Right lobe of liver (tissue), 6 donors: ENCODE data around the gene CCT3. TPM values are rescaled to one million over a fixed set of nuclear protein-coding genes. Genes with fewer than 3 reads are reported as not detected.
A peak's percentile ranks its signal among the peaks of the same experiment; 100 is the strongest.

ENCODE experiments used
- ATAC-seq, 4 donors: fragments of 200-7000 bp; cut with Tn5 transposase; one replicate each; pipeline ENCODE4 v1.9.1; 2020; ENCODE audit warnings: mild to moderate bottlenecking in 4 of 4, moderate library complexity in 4 of 4
- DNase-seq, 3 donors: peaks; one replicate each; pipeline ENCODE4 v3.0.0-alpha.2; 2020
- H3K27ac ChIP-seq, 3 donors: fragments of 200-600 bp; one replicate each; pipeline ENCODE4 v1.8.0; 2022
- H3K27me3 ChIP-seq, 2 donors: fragments of 200-600 bp; one replicate each; pipeline ENCODE4 v1.8.0; 2022
- H3K36me3 ChIP-seq, 4 donors: fragments of 200-600 bp; sonication (generic) in 1 of 4; one replicate each; pipeline versions ENCODE4 v1.5.1 to v1.8.0; 2017 to 2022; ENCODE audit warnings: control low read depth in 1 of 4
- H3K4me1 ChIP-seq, 4 donors: fragments of 200-600 bp; sonication (generic) in 1 of 4; one replicate each; pipeline versions ENCODE4 v1.5.1 to v1.8.0; 2017 to 2022; ENCODE audit warnings: control low read depth in 1 of 4
- H3K4me3 ChIP-seq, 3 donors: fragments of 200-600 bp; one replicate each; pipeline ENCODE4 v1.8.0; 2022
- H3K9me3 ChIP-seq, 4 donors: fragments of 200-600 bp; sonication (generic) in 1 of 4; one replicate each; pipeline versions ENCODE4 v1.5.1 to v1.8.0; 2017 to 2022; ENCODE audit warnings: control low read depth in 1 of 4
- POLR2A ChIP-seq: fragments of 450-650 bp; IDR thresholded peaks from one replicate; pipeline ENCODE4 v1.6.1; 2017; ENCODE audit warnings: antibody characterized with exemption, mild to moderate bottlenecking
- WGBS: methylation state at CpG from one replicate; pipeline ENCODE4 v1.1.6; 2018; ENCODE audit warnings: low coverage, low lambda C conversion rate; ENCODE audit not compliant: insufficient coverage; ENCODE audit errors: missing lambda C conversion rate; 5-methylcytosine and 5-hydroxymethylcytosine counted together
- intact Hi-C, 2 donors: fragments of 100-400 bp; cut with DNase I; formaldehyde crosslinking; loops; one replicate each; pipeline versions ENCODE4 v1.11.2 to v1.14.1; 2022
- total RNA-seq, 6 experiments: library from RNA; depleted of rRNA in 2 of 6; stranded (reverse); fragments of >200 nt in 2 of 6; fragmentation: NEBNext Ultra II Directional in 3 of 6; extraction: Animal tissue kit (Norgen Biotek cat#: 25700) in 3 of 6; gene quantifications; one replicate each; pipeline versions ENCODE4 v1.1.0 to v1.2.4, GENCODE V29; 2016 to 2023
- TF ChIP-seq, protein P1 (sequence below), 4 donors: fragments of 200-600 bp in 3 of 4; fragments of 450-650 bp in 1 of 4; IDR thresholded peaks; one replicate each; pipeline versions ENCODE4 v1.5.1 to v1.8.0; 2016 to 2022; ENCODE audit warnings: antibody characterized with exemption in 4 of 4, mild to moderate bottlenecking in 2 of 4
- donor health status: DM: no; HTN: yes; CAD: no.
- donor health status: DM: no; HTN: no; CAD: no.
- donor health status: DM: no; HTN: no; CAD: no.
- donor health status: DM: no; HTN: yes; CAD: no.
- donor health status: DM: no; HTN: yes; CAD: no.

CCT3 gene
- total RNA-seq, 6 experiments from 2014 or later, result 79.3 to 179 (median 115) TPM

DNA sequence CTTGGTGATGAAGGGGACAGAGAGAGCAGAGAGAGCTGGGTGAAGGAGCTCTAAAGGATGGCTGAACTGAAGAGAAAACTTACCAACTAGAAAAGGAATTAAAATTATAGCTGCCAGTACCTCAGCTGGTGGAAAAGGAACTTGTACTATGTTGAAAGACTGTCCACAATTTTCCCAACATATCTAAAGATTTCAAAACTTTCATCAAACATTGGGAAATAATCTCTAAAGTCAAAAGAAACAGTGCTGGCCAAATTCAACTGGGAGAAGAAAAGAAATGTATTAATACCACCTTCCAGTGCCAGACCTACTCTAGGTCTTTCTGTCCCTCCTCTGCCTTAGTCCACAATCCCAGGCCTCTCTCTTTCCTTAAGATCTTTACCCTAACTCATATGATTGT lies 61.6 kb downstream of the CCT3 start:
- Histone ChIP-seq H3K9me3 (no peaks in the 10 kb centered on the region), H3K27me3 (no peaks in the 10 kb centered on the region), H3K4me1 (peaks cover 0 to 46% (median 5%) of the 10 kb centered on the region in 4 donors), H3K4me3 (peak overlapping the region in 1 of 3 donors; percentile 8), H3K36me3 (peaks cover 9 to 60% (median 30%) of the 10 kb centered on the region in 4 donors), H3K27ac (peak overlapping the region in 1 of 3 donors; percentile 65)
- TF ChIP-seq, protein P1, sequence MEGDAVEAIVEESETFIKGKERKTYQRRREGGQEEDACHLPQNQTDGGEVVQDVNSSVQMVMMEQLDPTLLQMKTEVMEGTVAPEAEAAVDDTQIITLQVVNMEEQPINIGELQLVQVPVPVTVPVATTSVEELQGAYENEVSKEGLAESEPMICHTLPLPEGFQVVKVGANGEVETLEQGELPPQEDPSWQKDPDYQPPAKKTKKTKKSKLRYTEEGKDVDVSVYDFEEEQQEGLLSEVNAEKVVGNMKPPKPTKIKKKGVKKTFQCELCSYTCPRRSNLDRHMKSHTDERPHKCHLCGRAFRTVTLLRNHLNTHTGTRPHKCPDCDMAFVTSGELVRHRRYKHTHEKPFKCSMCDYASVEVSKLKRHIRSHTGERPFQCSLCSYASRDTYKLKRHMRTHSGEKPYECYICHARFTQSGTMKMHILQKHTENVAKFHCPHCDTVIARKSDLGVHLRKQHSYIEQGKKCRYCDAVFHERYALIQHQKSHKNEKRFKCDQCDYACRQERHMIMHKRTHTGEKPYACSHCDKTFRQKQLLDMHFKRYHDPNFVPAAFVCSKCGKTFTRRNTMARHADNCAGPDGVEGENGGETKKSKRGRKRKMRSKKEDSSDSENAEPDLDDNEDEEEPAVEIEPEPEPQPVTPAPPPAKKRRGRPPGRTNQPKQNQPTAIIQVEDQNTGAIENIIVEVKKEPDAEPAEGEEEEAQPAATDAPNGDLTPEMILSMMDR (IDR thresholded peaks at IDR 0.05), result no peak
- no peak for TF ChIP-seq POLR2A
- ATAC-seq (peak in 2 of 4 donors; percentile 53 to 63), DNase-seq (no peak)
- intact Hi-C loops, result no loop called here

GRCh38 chr1:156270314-156270713 lies 67.8 kb downstream of the CCT3 start:
- DNase-seq (no peak), ATAC-seq (no peak)
- no peaks in the 10 kb centered on the region for H3K9me3 ChIP-seq
- H3K4me3 ChIP-seq, result no peak overlapping the region
- no peak for TF ChIP-seq POLR2A
- TF ChIP-seq, protein P1 (IDR thresholded peaks at IDR 0.05), result no peak
- intact Hi-C loops, result no loop called here
- H3K27ac ChIP-seq, result no peak overlapping the region
- H3K36me3 ChIP-seq, result peaks cover 0 to 88% (median 42%) of the 10 kb centered on the region in 4 donors
- WGBS, result 100% methylated on average over 2 of the region's 3 CpGs
- no peaks in the 10 kb centered on the region for H3K27me3 ChIP-seq
- H3K4me1 ChIP-seq, result peaks cover 0 to 18% (median 0%) of the 10 kb centered on the region in 4 donors

DNA sequence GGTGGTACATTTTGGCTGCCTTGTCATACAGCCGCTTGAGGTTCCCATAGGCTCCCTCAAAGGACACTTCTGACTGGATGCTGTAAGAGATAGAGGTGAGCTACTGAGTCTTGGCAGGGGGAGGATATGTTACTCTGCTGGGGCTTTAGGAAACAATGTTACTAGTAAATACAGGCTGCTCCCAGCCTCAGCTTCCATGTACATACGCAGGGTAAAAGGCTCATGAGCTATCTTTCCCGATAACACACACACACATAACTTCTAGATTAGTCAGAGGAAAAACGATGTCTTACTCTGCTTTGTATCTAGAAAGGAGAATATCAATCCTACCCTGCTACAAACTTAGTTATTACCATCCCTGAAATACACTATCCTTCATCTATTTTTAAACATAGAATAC lies 69.8 kb downstream of the CCT3 start:
- TF ChIP-seq, protein P1 (IDR thresholded peaks at IDR 0.05), result no peak
- TF ChIP-seq POLR2A, result no peak
- ATAC-seq (no peak), DNase-seq (no peak)
- H3K4me1 ChIP-seq, result peaks cover 0 to 13% (median 0%) of the 10 kb centered on the region in 4 donors
- no peaks in the 10 kb centered on the region for H3K27me3 ChIP-seq
- H3K36me3 ChIP-seq, result peaks cover 0 to 81% (median 37%) of the 10 kb centered on the region in 4 donors
- H3K9me3 ChIP-seq, result no peaks in the 10 kb centered on the region
- H3K4me3 ChIP-seq, result no peak overlapping the region
- WGBS, result 80% methylated on average over 3 of the region's 4 CpGs
- no peak overlapping the region for H3K27ac ChIP-seq
- intact Hi-C loops, result no loop called here

- H3K27ac ChIP-seq, result no peak overlapping the region
- WGBS, result 97% methylated on average over 9 of the region's 13 CpGs
- DNase-seq, result peak in 1 of 3 donors; percentile 44
Observed at GRCh38 chr1:156266051-156266450, 72.0 kb downstream of the CCT3 start.

More at GRCh38 chr1:156266051-156266450, 72.0 kb downstream of the CCT3 start:
- Histone ChIP-seq H3K4me3 (no peak overlapping the region), H3K9me3 (no peaks in the 10 kb centered on the region), H3K27me3 (no peaks in the 10 kb centered on the region), H3K4me1 (peaks cover 0 to 3% (median 0%) of the 10 kb centered on the region in 4 donors), H3K36me3 (peaks cover under 1 to 83% (median 40%) of the 10 kb centered on the region in 4 donors)
- TF ChIP-seq, protein P1 (IDR thresholded peaks at IDR 0.05), result no peak
- TF ChIP-seq POLR2A, result no peak
- intact Hi-C loops, result no loop called here
- ATAC-seq, result no peak
